M059J (cell line): ENCODE measurements around the gene MSANTD2. TPM values are rescaled to one million over a fixed set of nuclear protein-coding genes. Genes with fewer than 3 reads are reported as not detected.

Source experiments
- DNase-seq: peaks from one replicate; pipeline ENCODE4 v3.0.0-alpha.2; 2012; ENCODE audit warnings: low read depth
- total RNA-seq: library from RNA; depleted of rRNA; stranded (reverse); fragments of >200 nt; shearing (Covaris generic); gene quantifications from 2 replicates; pipeline ENCODE4 v1.2.3, GENCODE V29; 2014

Gene MSANTD2
- total RNA-seq, 1 experiment from 2014 or later = 14.1 TPM

DNA sequence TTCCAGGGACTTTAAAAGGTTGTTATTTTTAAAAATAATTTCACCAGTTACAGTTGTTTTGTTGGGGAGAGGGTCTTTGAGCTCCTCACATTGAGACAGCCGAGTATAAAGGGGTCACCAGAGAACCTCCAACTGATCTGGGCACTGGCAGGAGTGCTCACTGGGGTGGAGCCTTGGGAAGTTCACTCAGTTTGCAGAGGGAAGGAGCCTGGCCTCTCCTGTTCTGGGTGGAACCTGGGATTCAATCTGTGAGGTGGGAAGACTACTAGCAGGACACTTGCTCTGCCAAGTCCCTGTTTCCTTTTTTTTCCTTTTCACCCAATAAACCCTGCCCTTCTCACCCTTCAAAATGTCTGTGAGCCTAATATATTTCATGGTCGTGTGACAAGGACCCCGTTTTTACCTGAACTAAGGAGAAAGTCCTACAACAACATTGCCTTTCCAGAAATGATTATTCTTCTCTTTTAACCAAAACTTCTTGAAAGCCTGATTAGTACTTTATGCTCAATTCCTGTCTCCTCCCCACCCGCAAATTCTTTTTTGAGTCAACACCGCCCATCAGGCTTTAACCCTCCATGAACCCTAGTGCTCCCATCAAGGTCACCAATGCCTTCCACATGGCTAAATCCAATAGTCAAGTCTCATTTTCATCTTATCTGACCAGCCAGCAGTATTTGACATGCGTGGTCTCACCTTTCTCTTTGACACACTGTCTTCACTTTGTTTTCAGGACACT lies 22.0 kb upstream of the MSANTD2 start:
- no peak for DNase-seq

DNA sequence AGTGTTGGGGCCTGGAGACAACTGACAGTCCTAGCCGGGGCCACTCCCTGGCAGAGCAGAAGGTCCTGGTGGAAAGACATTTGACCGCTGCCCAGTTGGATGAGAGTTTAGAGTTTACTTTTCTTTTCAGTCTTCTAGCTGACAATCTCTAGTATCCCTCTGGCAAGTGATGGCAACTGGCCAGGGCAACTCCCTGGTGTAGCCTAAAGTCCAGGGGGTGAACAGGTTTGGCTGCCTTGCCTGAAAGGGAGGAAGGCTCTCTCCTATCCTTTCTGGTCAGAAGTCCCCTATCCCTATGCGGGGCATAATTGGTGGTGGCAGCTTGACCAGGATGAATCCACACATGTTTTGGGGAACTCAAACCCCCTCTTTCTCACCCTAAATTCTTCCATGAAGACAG lies 16.8 kb upstream of the MSANTD2 start:
- no peak for DNase-seq

DNA sequence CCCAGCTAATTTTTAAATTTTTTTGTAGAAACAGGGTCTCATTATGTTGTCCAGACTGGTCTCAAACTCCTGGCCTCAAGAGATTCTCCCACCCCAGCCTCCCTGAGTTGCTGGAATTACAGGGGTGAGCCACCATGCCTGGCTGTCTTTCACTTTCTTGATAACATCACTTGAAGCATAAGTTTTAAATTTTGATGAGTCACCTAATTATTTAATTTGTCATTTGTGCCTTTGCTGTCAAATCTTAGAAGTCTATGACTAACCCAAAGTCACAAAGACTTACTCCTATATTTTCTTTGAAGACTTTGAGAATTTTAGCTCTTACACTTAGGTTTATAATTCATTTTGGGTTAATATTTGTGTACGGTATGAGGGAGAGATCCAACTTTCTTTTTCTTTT lies 14.5 kb upstream of the MSANTD2 start:
- peak; percentile 60 for DNase-seq

DNA sequence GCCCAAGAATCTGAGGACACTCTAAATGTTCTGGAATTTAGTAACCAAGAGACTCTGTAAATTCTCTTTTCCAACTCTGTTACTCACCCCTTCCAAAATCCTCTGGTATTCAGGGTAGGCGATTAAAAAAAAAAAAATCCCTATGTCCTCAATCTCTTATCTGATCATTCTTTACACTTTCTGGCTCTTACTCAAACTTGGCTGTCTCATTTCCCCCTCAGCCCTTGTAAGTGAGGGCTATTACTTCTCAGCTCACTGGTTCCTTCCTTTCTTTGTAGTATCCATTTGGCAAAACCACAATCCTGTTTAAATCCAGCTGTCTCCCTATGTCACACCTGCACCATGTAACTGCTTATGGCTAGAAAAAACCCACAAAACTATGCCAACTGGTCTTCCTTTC lies 12.7 kb upstream of the MSANTD2 start:
- peak; percentile 85 for DNase-seq

DNA sequence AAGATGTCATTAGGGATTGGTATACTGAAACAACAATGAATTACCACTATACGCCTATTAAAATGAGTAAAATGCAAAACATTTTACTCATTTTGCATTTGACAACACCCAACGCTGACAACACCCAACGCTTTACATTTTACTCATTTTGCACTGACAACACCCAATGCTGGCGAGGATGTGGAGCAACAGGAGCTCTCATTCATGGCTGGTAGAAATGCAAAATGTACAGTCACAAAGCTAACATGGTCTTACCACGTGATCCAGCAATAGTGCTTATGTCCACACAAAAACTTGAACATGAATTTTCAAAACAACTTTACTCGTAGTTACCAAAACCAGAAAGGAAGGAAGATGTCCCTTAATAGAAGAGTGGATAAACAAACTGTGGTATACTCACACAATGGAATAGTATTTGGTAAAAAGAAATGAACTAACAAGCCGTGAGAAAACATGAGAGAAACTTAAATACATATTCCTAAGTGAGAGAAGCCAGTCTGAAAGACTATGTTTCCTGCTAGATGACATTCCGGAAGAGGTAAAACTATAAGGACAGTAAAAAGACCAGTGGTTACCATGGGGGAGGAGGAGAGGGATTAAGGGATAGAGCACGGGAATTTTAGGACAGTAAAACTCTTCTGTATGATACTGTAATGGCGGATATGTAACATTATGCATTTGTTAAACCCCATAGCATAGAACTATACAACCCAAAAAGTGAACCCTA lies 11.4 kb upstream of the MSANTD2 start:
- DNase-seq = no peak

DNA sequence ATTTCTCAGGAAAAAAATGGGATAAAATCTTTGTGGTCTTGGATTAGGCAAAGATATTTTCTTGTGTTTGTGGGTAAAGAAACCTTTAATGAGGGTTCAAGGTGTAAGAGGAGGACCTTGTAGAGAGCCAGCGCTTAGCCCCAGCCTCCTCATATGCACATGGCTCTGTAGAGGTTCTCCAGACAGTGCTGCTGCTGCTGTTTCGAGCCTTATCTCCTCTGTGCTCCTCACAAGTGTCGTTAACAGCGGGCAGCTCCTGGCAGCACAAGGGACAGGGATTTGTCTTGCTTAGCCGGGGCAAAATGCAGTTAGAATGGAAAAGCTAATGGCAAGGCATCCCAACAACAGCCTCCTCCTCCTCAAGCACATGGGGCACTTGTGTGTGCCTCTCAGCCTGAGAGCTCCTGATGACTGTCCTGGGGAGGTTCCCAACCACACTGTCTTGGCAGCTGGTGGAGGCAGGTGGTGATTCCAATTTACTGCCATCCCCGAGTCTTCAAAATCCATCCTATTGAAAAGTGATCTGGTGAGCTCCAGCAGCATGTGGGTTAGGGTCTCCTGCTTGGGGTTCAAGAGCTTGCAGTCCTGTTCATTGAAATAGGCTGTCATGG lies 7.6 kb upstream of the MSANTD2 start:
- peak; percentile 8 for DNase-seq

DNA sequence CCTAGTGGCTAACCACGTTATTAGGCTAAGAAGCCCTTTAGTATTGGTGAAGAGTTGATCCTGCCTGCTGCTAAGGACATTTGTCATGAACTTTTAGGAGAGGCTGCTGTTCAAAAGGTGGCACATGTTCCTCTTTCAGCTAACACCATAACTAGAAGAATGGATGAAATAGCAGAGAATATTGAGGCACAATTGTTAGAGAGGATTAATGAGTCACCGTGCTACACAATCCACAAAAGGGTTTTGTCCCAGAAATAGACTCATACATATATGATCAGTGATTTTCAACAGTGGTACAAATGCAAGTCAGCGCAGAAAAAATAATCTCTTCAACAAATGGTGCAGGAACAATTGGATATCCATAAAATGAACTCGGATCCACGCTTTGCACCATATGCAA lies 7.0 kb upstream of the MSANTD2 start:
- no peak for DNase-seq

DNA sequence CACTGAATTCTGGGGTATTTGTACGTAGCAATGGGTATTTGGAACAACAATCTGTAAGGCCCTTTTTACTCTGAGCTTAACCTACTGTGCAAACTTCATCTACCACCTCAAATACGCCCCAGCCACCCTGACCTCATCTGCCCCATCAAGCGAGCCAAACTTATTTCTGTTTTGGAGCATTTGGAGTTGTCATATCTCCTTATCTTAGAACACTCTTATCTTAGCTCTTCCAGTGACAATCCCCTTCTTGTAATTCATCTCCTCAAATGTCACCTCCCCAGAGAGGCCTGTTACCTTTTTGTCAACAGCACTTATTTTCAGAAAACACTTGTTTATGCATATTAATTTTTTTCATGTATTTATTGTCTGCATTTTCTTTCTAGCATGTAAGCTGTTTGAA lies 4.7 kb upstream of the MSANTD2 start:
- DNase-seq = no peak

DNA sequence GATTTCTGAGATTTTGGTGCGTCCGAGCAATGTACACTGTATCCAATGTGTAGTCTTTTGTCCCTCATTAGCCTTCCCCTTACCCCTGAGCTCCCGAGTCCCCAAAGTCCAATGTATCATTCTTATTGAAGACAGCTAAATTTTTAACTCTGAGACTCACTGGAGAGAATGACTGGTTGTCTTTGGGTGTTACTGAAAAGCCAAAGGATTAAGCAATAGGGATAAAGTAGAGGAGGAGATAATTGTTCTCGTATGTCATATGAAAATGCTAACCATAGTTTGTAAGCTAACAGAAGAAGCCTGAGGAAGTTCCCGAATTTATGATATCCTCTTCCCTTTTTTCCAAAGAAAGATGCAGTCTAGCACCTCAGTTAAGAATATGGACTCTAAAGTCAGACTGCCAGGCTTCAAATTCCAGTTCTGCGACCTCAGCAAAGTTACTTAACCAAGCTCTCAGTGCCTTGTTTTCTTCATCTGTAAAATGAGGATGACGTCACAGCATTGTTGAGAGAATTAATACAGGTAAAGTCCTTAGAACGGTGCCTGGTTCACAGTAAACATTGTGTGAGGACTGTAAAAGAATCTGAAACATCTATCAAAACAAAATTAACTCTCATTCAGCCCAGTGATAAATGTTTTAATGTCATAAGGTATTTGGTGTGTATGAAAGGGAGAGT lies 1.6 kb upstream of the MSANTD2 start:
- DNase-seq = no peak

DNA sequence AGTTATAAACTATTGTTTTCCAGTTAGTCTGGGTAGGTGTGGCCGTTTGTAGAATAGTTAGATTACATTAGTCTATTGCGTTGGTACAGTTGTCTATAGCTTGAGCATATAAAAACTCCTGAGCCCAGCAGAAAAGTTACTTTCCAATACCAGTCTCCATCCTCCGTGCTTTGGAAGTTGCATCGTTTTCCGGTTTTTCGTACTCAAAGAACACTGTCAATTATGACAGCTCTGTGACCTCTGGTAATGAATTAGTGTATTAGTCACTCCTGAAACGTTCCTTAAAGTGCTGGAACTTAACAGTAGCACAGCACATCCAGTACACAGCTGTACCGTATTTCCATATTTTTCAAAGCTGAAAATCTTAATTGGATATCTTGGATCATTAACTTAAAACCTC lies 808 bp upstream of the MSANTD2 start:
- DNase-seq = peak; percentile 72

DNA sequence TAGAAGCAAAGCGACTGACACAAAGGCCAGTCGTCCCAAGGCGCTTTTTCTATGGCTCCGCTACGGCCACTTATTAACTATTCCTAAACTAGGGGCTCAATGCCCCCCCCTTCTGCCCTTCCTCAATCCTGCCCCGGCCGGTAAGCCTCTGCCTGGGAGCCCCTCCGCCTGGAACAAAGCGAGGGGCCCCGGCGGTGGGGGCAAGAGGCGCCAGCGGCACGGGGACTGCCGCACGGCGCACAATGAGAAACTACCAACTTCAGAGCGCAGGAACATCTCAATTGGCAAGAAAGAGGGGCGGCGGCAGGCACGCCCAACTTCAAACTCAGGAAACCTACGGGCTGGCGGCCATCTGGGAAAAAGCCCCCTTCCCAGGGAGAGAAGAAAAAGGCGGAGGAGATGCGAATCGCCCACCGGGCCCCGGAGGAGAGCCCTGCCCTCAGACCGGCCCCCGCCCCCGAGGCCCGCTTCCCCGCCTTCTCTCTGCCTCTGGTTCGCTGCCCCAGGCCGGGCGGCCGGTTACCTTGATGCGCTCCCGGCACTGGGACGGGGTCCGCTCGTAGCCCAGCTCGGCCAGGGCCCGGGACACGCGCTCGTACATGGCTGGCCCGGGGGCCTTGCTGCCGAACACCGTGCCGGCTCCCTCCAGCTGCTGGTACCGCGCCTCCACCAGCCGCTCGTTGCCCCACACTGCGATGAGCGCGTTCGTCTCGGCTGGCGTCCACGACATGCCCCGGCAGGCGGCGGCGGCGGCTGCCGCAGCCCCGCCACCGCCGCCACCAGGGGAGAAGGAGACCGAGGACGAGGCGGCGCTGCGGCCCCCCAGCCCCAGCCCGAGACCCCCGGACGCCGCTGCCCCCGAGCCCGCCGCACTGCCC lies 619 bp downstream of the MSANTD2 start:
- DNase-seq = peak; percentile 42

DNA sequence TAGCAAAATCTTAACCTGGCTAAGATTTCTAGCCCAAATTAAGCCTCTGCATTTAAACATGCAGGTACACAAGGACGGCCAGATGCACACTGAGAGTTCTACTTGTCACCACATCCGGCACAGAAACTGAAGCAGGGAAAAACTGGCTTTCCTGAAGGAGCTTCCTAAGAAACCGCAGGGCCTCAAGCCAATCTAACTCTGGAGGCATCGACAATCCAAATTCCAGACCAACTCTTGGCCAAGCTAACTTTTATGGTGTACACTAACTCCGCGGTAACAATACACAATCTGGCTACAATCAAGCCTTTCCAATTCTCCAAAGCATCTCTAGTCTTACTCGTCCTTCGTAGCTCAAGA lies 1.2 kb downstream of the MSANTD2 start:
- peak; percentile 87 for DNase-seq

DNA sequence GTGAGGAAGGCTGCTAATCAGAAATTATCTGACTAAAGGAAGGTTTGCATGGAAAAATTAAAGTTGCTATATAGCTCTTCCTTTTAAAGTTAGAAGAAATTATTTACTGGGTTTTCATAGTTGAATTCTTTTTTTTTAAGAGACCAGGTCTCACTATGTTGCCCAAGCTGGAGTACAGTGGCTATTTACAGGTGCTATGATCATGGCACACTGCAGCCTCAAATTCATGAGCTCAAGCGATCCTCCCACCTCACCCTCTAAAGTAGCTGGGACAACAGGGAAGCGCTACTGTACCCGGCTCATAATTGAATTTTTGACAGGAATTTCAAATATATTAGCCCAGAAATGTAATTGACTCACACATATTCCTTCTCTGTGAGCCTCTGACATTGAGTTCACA lies 3.9 kb downstream of the MSANTD2 start:
- no peak for DNase-seq

DNA sequence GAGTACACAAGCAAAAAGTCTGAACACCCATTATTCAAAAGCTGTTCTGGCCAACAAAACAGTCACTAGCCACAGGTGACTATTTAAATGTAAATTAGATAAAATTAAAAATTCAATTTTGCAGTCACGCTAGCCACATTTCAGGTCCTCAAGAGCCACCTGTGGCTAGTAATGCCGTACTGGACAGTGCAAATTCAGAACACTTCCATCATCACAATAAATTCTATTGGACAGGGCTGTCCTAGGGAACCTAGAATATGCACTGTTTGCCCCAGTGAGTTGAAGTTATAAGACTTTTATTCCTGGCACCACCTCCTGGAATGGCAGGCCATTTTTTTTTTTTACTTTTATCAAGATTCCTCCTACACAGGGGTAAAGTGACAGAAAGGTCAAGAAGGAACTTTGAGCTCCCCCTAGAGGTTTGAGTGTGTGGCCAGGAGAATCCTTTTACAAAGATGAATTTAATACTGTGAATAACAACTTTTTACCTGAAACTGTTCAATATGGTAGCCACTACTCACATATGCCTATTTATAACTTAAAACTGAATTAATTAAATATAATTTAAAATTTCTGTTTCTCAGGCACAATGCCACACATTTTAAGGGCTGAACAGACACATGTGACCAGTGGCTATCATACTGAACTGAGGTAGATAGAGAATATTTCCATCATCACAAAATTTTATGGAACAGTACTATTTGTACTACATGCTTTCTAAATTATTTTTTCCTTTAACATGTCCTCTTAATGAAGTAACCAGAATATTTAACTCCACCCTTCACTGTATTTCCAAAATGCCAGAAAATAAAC lies 6.5 kb downstream of the MSANTD2 start:
- peak; percentile 78 for DNase-seq

DNA sequence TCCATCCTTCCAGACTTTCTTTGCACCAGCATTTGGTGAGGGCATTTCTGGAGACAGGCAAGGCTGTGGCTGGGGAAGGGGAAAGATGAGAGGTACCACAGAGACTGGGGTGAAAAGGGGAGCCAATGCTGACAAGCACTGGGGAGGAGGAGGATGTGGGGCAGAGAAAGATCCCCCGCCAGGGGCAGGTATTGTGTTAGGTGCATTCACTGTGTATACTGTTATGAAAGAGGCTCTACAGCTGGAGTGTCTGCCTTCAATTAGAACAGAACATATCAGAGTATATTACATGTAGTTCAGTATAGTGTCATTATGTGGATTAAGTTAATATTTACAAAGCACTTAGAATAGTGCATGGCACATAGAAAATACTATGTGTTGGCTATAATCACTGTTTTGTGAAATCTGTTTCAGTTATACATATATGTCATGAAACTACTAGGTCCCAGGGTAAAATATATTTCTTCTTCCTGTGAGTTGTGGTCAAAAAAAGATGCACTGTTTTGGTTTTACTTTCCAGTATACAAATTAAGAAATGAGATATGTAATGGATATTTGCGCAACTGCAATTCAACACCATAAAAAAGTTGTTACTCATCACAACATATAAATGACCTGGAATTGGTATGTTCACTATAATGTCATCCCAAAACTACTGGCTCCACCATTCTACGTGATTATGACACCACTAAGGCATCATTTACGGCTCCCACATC lies 8.4 kb downstream of the MSANTD2 start:
- DNase-seq = no peak

DNA sequence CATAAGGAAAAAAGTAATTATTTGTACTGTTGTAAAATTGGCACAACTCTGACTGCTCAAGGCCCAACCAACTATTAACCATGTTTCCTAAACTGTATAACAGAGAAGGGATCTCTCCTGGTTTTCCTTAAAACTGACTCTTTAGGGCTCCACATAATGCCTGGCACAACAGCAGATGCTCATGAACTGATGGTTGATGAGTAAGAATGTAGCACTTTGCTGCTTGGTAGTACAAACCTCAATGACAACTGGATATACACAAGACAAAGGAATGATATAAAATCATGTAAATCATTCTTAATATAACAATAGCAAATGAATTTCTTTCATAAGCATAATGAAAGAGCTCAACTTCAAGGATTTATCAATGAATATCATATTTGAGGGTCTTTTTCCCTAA lies 11.7 kb downstream of the MSANTD2 start:
- DNase-seq = peak; percentile 37

DNA sequence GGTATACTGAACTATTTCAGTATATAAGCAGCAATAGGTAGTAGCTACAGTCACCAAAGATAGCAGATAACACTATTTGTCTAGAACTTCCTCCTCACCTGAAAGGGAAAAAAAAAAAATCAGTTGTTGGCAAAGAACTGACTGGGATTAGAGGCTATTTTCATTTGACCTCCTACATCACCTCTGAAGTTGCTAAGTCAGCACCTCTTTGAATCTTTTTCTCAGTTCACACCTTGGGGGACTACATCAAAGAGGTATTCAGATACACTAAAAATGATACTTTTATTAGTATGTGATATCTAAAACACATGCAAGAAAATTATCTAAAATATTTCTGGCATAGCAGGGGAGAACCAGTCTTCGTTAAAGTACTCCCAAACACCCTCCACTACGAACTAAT lies 16.2 kb downstream of the MSANTD2 start:
- DNase-seq = no peak

DNA sequence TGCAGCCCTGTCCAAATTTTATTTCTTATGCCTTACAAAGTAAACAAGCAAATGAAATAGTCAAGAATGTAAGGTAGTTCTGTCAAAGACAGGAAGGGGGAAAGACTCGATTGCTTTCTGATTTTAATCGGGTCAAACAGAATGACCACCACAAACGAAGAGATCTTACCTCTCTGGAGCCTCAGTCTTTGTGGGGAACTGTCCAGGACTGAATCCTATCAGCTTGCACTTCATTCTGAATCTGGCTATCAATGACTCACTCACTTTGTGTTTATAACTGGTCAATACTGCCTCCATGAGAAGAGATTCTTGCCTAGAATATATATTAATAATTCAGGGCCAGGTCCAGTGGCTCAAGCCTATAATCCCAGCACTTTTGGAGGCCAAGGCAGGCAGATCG lies 17.2 kb downstream of the MSANTD2 start:
- DNase-seq = no peak

DNA sequence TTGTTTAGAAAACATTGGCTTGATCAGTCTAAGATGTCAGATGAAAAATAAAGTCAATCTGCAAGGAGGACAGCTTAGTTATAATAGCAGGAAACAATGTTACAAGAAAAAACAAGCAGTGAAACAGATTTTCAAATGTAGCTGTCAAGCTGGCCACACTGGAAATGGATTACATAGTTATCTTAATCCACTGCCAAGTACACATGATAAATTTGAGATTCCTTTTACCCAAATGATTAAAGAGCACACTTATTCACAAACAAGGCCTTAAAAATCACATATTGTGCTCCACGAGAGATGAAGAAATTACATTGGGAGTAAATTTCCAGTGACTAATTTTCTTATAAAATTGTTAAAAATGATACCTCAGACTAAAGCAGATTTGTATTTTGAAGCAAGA lies 20.6 kb downstream of the MSANTD2 start:
- DNase-seq = no peak

DNA sequence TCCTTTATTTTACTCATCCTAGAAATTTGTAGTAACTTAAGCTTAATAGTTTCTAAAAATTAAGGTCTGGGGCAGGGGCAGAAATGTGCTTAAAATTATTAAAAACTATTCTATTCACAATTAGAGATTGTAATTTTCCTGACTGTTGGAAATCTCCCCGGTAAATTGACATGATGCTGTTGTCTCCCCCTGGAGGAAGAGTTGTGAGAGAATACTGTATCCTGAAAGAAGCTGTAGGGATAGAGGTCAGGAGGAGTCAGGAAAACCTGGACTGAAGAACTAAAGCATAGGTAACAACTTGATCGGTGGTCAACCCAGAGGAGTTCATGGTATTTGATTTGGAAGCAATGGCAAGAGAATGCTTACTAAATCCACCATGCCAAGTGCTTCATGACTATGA lies 21.9 kb downstream of the MSANTD2 start:
- no peak for DNase-seq
